ENCODE results near the gene YAP1. TPM values are rescaled to one million over a fixed set of nuclear protein-coding genes. Genes with fewer than 3 reads are reported as not detected.

YAP1 gene
- under 1 TPM; 0.04 to 0.06 TPM for total RNA-seq

DNA sequence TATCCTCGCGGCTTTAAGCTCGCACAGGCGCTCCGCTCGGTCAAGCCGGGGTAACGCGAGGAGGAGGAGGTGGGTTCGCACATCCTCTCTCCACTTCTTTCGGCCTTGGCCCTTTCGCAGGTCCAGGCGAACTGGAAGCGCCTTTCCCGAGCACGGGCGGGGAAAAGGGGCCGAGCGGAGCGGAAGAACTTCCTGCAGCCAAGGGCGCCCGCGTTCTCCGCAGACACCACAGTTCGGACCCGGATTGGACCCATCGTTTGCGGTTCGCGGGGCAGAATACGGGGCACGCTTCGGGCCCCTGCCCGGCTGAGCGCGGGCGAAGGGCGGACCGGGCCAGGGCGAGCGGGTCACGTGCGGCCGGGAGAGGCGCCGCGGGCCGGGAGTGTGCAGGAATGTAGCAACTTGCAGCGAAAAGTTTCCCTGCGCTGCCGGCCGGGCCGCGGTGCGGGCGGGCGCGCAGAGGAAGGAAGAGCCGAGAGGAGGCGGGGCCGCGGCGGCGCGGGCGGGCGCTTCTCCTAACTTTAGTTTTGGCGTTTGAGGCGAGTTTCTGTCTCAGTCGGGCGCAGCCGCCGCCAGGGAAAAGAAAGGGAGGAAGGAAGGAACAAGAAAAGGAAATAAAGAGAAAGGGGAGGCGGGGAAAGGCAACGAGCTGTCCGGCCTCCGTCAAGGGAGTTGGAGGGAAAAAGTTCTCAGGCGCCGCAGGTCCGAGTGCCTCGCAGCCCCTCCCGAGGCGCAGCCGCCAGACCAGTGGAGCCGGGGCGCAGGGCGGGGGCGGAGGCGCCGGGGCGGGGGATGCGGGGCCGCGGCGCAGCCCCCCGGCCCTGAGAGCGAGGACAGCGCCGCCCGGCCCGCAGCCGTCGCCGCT is at the start of gene YAP1:
YAP1 (plus strand) TSS at position 552 of the 865 bp plus-strand sequence. CDS start 402 bp downstream, outside the sequence.
- peaks cover 10% of the 10 kb centered on the region for H3K4me1 Mint-ChIP-seq
- H3K4me3 Mint-ChIP-seq, result peak within 1 kb of the TSS; percentile 92
- H3K9me3 Mint-ChIP-seq, result no peaks in the 10 kb centered on the region
- peak; percentile 72 for DNase-seq
- no peak within 1 kb of the TSS for H3K27ac Mint-ChIP-seq
- peaks cover 2% of the 10 kb centered on the region for H3K36me3 Mint-ChIP-seq
- peaks cover 70% of the 10 kb centered on the region for H3K27me3 Mint-ChIP-seq

DNA sequence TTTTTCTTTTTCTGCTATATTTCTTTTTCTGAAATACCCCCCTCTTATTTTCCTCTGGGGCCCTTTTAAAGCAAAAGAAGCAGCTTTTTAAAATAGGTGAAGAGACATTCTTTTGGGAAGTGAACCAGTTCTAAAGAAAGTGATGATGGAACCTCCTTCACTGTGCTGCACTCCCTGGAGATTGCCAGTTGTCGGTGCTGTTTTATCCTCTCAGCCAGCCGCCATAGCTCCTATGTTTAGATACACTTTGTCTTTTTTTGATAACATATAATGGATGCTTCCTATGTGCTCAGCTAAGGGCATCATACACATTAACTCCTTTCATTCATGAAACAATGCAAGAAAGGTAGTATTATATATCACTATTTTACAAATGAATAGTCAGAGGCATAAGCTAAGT is 49.0 kb upstream of the YAP1 start:
- no peak overlapping the region for H3K27ac Mint-ChIP-seq
- no peaks in the 10 kb centered on the region for H3K36me3 Mint-ChIP-seq
- DNase-seq, result no peak
- H3K27me3 Mint-ChIP-seq, result peaks cover 20% of the 10 kb centered on the region
- no peak overlapping the region for H3K4me3 Mint-ChIP-seq
- H3K4me1 Mint-ChIP-seq, result no peaks in the 10 kb centered on the region
- no peaks in the 10 kb centered on the region for H3K9me3 Mint-ChIP-seq

DNA sequence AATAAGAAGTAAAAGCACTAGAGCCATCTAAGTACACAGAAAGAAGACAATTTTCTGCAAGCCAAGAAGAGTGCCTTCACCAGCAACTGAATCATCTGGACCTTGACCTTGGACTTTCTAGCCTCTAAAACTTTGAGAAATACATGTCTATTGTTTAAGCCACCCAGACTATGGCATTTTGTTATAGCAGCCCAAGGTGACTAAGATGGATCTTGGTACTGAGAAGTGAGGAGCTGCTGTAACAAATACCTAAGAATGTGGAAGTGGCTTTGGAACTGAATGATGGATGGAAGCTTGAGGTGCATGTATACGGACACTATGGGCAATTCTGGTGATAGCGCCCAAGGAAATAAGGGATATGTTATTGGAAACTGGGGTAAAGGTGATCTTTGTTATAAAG is 48.1 kb upstream of the YAP1 start:
- H3K27ac Mint-ChIP-seq, result no peak overlapping the region
- no peaks in the 10 kb centered on the region for H3K9me3 Mint-ChIP-seq
- H3K4me3 Mint-ChIP-seq, result no peak overlapping the region
- DNase-seq, result no peak
- H3K27me3 Mint-ChIP-seq, result peaks cover 20% of the 10 kb centered on the region
- no peaks in the 10 kb centered on the region for H3K4me1 Mint-ChIP-seq
- H3K36me3 Mint-ChIP-seq, result no peaks in the 10 kb centered on the region

DNA sequence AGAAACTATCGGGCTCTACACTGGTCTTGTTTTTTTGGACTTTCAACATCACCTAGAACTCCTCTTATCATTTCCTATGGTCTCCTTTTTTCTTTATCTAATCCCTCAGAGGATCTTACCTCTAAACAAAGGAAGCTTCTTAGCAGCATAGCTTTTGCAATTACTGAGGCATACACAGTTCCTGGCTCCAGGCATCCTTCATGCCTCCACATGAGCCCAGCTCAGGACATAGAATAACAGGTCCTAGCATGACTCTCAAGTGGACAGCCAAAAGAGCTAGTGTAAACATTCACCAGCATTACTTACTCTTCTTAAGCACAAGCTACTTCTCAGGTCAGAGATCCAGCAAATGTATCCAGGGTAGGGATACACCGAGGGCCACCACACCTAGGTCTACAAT is 45.9 kb upstream of the YAP1 start:
- no peak for DNase-seq
- Mint-ChIP-seq H3K27me3 (peaks cover 19% of the 10 kb centered on the region), H3K36me3 (no peaks in the 10 kb centered on the region), H3K9me3 (no peaks in the 10 kb centered on the region), H3K4me3 (no peak overlapping the region), H3K27ac (no peak overlapping the region), H3K4me1 (no peaks in the 10 kb centered on the region)

DNA sequence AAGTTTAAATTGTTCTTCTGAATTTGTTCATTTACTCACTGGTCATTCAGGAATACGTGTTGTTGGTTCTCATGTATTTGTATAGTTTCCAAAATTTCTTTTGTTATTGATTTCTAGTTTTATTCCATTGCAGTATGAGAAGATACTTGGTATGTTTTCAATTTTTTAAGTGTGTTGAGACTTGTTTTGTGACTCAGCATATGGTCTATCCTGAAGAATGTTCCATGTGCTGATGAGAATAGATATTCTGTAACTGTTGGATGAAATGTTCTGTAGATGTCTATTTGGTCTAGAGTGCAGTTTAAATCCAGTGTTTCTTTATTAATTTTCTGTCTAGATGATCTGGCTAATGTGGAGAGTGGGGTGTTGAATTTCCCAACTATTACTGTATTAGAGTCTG is 39.5 kb upstream of the YAP1 start:
- no peaks in the 10 kb centered on the region for H3K4me1 Mint-ChIP-seq
- H3K36me3 Mint-ChIP-seq, result no peaks in the 10 kb centered on the region
- H3K4me3 Mint-ChIP-seq, result no peak overlapping the region
- DNase-seq, result no peak
- H3K9me3 Mint-ChIP-seq, result peaks cover 22% of the 10 kb centered on the region
- H3K27me3 Mint-ChIP-seq, result no peaks in the 10 kb centered on the region
- H3K27ac Mint-ChIP-seq, result no peak overlapping the region

DNA sequence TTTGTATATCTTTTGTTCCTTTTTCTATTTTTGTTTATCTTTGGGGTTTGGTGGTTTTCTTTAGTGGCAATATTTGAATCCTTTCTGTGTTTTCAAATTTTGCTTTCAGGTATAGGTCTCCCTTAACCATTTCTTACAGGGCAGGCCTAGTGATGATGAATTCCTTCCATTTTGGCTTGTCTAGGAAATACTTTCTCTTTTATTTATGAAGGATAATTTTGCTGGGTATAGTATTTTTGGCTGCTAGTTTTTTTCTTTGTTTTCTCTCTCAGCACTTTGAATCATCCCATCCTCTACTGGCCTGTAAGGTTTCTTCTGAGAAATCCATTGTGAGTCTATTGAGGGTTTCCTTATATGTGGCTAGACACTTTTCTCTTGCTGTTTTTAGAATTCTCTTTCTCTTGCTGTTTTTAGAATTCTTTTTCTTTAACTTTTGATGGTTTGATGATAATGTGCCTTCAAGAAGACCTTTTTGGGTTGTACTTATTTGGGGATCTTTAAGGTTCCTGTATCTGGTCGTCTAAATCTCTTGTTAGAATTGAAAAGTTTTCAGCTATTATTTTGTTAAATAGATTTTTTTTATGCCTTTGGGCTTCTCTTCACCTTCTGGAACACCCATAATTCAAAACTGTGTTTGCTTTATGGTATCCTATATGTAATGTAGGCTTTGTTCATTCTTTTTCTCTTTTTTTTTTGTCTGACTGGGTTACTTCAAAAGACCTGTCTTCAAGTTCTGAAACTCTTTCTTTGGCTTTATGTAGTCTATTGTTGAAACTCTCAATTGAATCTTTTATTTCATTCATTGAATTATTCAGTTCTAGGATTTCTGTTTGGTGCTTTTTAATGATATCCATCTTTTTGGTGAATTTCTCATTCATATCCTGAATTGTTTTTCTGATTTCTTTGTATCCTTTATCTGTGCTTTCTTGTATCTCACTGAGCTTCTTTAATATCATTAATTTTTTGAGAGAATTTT is 38.5 kb upstream of the YAP1 start:
- H3K4me3 Mint-ChIP-seq, result no peak overlapping the region
- no peak for DNase-seq
- no peaks in the 10 kb centered on the region for H3K36me3 Mint-ChIP-seq
- H3K27me3 Mint-ChIP-seq, result no peaks in the 10 kb centered on the region
- H3K9me3 Mint-ChIP-seq, result peaks cover 22% of the 10 kb centered on the region
- H3K4me1 Mint-ChIP-seq, result no peaks in the 10 kb centered on the region
- H3K27ac Mint-ChIP-seq, result no peak overlapping the region

GRCh38 chr11:102073253-102073652 is 37.0 kb upstream of the YAP1 start:
- Mint-ChIP-seq H3K4me3 (no peak overlapping the region), H3K27ac (no peak overlapping the region), H3K36me3 (no peaks in the 10 kb centered on the region), H3K4me1 (no peaks in the 10 kb centered on the region), H3K27me3 (no peaks in the 10 kb centered on the region), H3K9me3 (peaks cover 22% of the 10 kb centered on the region)
- no peak for DNase-seq

- H3K4me3 Mint-ChIP-seq, result no peak overlapping the region
- no peak for DNase-seq
- H3K36me3 Mint-ChIP-seq, result no peaks in the 10 kb centered on the region
- H3K9me3 Mint-ChIP-seq, result no peaks in the 10 kb centered on the region
- H3K4me1 Mint-ChIP-seq, result no peaks in the 10 kb centered on the region
- no peak overlapping the region for H3K27ac Mint-ChIP-seq
- H3K27me3 Mint-ChIP-seq, result no peaks in the 10 kb centered on the region
Observed at GRCh38 chr11:102079625-102080024, 30.6 kb upstream of the YAP1 start.

- Mint-ChIP-seq H3K4me1 (no peaks in the 10 kb centered on the region), H3K27ac (no peak overlapping the region), H3K4me3 (no peak overlapping the region), H3K9me3 (no peaks in the 10 kb centered on the region), H3K36me3 (no peaks in the 10 kb centered on the region), H3K27me3 (no peaks in the 10 kb centered on the region)
- no peak for DNase-seq
Observed at GRCh38 chr11:102081313-102081712, 28.9 kb upstream of the YAP1 start.

DNA sequence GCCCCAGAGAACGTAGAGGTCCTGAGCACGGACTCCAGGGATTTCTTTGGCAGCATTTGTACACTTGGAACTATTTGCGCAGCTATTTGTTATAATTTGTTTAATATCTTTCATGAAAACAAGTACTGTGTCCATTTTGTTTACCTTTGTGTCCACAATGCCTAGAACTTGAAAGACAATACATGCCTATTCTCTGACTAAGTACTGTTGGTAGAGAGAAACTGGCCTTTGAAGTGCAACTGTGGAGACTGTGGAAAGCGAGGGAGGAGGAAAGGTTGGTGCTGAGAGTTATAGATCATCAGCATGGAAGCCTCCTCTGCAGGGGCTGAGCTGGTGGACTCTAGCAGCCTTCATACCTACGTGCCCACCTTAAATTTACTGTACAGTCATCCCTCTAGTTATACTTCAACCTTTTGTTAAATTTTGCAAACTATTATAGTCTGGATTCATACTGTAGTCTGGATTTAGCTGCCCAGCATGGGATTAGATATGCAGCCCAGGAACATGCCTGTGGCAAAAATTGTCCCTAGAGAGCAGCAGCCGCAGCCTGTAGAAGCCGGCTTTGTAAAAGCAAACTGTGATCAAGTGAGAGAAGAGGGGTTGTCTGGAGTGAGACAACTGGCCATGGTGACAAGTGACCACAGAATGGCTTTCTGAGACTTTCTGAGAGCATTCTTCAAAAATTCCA is 24.2 kb upstream of the YAP1 start:
- Mint-ChIP-seq H3K4me3 (no peak overlapping the region), H3K4me1 (no peaks in the 10 kb centered on the region), H3K9me3 (no peaks in the 10 kb centered on the region), H3K27me3 (no peaks in the 10 kb centered on the region), H3K27ac (no peak overlapping the region), H3K36me3 (no peaks in the 10 kb centered on the region)
- DNase-seq, result no peak

- no peaks in the 10 kb centered on the region for H3K36me3 Mint-ChIP-seq
- no peak overlapping the region for H3K4me3 Mint-ChIP-seq
- no peak overlapping the region for H3K27ac Mint-ChIP-seq
- DNase-seq, result no peak
- H3K27me3 Mint-ChIP-seq, result peaks cover 14% of the 10 kb centered on the region
- no peaks in the 10 kb centered on the region for H3K4me1 Mint-ChIP-seq
- H3K9me3 Mint-ChIP-seq, result no peaks in the 10 kb centered on the region
Observed at GRCh38 chr11:102097186-102097585, 13.1 kb upstream of the YAP1 start.

DNA sequence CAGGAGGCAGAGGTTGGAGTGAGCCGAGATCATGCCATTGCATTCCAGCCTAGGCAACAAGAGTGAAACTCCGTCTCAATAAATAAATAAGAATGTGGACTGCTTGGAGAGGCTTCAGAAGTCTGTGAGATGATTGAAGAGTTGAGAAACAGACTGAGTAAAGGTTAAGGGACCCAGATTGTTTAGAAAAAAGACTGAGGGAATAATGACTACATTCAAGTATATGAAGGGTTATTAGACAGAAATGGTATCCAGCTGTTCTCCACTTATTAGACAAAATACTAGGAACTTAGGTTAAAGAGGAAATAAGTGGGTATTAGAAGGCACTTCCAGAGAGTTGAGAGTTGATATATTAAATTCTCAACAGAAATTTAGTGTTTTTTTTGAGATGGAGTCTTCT is 10.5 kb upstream of the YAP1 start:
- Mint-ChIP-seq H3K36me3 (no peaks in the 10 kb centered on the region), H3K27me3 (peaks cover 15% of the 10 kb centered on the region), H3K4me1 (no peaks in the 10 kb centered on the region), H3K9me3 (no peaks in the 10 kb centered on the region), H3K4me3 (no peak overlapping the region), H3K27ac (no peak overlapping the region)
- no peak for DNase-seq

- peaks cover 2% of the 10 kb centered on the region for H3K36me3 Mint-ChIP-seq
- no peak overlapping the region for H3K4me3 Mint-ChIP-seq
- H3K27me3 Mint-ChIP-seq, result peaks cover 66% of the 10 kb centered on the region
- peaks cover 10% of the 10 kb centered on the region for H3K4me1 Mint-ChIP-seq
- no peak for DNase-seq
- H3K9me3 Mint-ChIP-seq, result no peaks in the 10 kb centered on the region
- H3K27ac Mint-ChIP-seq, result no peak overlapping the region
Observed at GRCh38 chr11:102108734-102109440, 1.4 kb upstream of the YAP1 start.

DNA sequence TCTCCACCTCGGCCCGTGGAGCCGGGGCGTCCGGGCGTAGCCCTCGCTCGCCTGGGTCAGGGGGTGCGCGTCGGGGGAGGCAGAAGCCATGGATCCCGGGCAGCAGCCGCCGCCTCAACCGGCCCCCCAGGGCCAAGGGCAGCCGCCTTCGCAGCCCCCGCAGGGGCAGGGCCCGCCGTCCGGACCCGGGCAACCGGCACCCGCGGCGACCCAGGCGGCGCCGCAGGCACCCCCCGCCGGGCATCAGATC is 439 bp downstream of the YAP1 start:
- H3K27ac Mint-ChIP-seq, result no peak overlapping the region
- H3K27me3 Mint-ChIP-seq, result peaks cover 72% of the 10 kb centered on the region
- peaks cover 10% of the 10 kb centered on the region for H3K4me1 Mint-ChIP-seq
- peaks cover 2% of the 10 kb centered on the region for H3K36me3 Mint-ChIP-seq
- H3K9me3 Mint-ChIP-seq, result no peaks in the 10 kb centered on the region
- DNase-seq, result peak; percentile 8
- no peak overlapping the region for H3K4me3 Mint-ChIP-seq

All from activated naive CD8-positive, alpha-beta T cell treated with anti-CD3 and anti-CD28 coated beads for 36 hours (primary cell).